Epithelial cell of esophagus (primary cell): Measurements from ENCODE around the gene NXN.
"Not testable (repeated sequence)": the region's sequence is repeated elsewhere in the genome, so short reads cannot be mapped to it uniquely, and the experiment has no call there.

Experiments used
- DNase-seq: peaks from one replicate; pipeline ENCODE4 v3.0.0; 2010; ENCODE audit warnings: low read depth
- H3K4me3 ChIP-seq: 2 replicates; pipeline ENCODE4 v1.5.1; 2011; ENCODE audit warnings: mild to moderate bottlenecking, low read length, control low read depth
- CTCF ChIP-seq: IDR thresholded peaks from 2 replicates; pipeline ENCODE4 v1.5.1; 2011; ENCODE audit warnings: low read depth, mild to moderate bottlenecking, low read length, control low read depth, inconsistent platforms; ENCODE audit not compliant: insufficient read depth; ENCODE audit errors: missing control alignments

Gene NXN

DNA sequence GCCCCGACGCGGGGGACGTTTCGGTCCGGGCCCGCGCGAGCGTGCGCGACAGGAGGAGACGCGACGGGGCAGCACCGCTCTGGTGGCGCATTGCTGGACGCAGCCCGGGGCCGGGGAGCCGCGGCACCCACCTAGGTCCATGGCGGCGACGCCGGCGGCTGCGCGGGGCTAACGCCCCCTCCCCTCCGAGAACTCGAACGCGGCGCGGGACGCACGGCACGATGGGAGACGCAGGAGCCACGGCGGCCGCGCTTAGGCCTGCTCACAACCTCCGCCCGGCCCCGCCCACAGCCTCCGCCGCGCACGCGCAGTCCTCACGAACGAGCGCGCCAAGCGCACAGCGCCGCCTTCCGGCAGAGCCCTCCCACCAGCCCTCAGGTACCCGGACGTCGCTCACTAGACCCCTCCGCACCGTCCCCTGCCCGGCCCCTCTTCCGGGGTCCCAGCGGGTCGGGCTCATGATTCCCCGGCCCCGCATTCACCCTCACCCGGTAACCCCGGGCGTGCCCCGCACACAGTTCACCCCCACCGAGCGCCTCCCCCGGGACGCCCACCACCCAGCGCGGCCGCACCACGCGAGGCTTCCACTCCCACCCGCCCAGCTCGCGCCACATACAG lies 227.5 kb downstream of the NXN start, which contains the start of gene GEMIN4:
Gene GEMIN4, minus strand, starts transcription at position 263 of the 618 bp plus-strand sequence. Its CDS starts 122 bp downstream, at position 141.
- DNase-seq: peak; percentile 87
- peak; percentile 70 for TF ChIP-seq CTCF
- H3K4me3 ChIP-seq: peak within 1 kb of the TSS; percentile 73

- peak overlapping the region; percentile 73 for H3K4me3 ChIP-seq
- DNase-seq: peak; percentile 52
- TF ChIP-seq CTCF: no peak
These were observed 228.1 kb downstream of the NXN start for GRCh38 chr17:751269-752001.

DNA sequence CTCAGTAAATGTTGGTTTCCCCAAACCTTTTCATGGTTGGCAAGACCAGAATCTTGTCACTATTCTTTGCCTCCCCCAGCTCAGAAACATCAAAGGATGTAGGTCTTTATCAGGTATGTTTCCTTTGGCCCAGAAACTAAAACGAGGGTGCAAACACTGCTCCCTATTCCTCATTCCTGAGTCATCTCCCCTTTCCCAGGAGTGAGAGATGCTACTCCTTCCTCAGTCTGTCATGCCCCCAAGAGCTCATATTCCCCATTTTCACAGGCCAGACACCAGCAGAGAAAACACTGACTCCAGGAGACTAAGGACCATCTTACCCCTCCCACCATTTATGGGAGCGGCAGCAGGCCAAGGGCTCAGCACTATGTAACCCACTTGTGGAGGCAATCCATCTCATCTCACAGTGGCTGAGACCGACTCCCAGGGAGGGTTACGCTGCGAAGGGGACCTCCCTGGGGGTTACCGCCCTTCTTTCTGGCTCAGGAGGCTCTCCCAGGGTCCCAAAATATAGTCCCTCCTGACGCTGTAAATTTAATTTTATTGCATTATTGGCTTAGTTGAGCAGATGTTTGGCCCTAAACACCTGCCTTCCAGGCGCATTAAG lies 229.0 kb downstream of the NXN start:
- DNase-seq: peak; percentile 55
- H3K4me3 ChIP-seq: peak overlapping the region; percentile 73
- TF ChIP-seq CTCF: no peak

- not testable (repeated sequence) for H3K4me3 ChIP-seq, DNase-seq
These were observed 230.2 kb downstream of the NXN start for GRCh38 chr17:749359-749758.
